Measurements from ENCODE around the gene TAGLN.

DNA sequence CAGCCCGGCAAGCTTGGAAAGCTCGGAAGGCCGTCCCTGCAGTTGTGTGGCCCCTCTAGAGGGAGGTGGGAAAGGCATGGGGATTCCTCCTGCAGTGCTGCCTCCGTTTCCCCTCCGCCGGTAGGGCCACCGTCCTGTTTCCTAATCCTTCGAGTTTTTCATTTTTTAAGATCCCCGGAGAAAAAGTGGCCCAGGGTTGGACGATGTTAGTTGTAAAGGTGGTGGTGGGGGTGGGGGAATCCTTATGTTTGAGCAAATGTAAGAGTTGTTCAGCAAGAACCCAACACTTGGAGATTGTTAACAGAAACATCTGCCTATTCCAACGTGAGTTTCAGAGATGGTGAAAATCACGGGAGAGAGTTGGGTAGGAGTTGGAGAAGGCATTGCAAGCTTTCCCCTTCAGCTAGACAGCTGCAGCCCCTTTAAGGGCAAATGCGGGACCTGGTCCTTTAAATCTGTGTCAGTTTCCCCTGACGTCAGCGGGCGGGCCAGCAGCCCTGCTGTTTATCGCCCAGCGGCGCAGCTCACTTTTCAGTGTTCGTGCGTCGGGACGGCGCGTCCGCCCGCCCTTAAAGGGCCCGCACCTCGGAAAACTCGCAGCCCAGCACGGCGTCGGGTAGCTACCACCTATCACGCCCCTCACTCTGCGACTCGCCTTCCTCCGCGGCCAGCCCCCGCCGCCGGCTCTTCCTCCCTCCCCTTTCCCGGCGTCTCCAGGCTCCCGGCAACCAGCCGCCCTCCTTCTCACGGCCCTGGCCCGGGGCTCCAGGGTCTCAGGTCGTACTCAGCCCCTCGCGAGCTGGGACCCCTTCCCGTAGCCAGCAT is 20.7 kb upstream of the TAGLN start, which contains the start of gene SIDT2:
- TF ChIP-seq, protein P1, sequence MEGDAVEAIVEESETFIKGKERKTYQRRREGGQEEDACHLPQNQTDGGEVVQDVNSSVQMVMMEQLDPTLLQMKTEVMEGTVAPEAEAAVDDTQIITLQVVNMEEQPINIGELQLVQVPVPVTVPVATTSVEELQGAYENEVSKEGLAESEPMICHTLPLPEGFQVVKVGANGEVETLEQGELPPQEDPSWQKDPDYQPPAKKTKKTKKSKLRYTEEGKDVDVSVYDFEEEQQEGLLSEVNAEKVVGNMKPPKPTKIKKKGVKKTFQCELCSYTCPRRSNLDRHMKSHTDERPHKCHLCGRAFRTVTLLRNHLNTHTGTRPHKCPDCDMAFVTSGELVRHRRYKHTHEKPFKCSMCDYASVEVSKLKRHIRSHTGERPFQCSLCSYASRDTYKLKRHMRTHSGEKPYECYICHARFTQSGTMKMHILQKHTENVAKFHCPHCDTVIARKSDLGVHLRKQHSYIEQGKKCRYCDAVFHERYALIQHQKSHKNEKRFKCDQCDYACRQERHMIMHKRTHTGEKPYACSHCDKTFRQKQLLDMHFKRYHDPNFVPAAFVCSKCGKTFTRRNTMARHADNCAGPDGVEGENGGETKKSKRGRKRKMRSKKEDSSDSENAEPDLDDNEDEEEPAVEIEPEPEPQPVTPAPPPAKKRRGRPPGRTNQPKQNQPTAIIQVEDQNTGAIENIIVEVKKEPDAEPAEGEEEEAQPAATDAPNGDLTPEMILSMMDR (IDR thresholded peaks at IDR 0.05): peak in 4 of 6 experiments; percentile 7 to 38 (median 16)
- peak; percentile 94 to 99 for TF ChIP-seq POLR2A (IDR thresholded peaks at IDR 0.05)
